GM12878 (cell line): ENCODE results near the gene PRDM2. TPM values are rescaled to one million over a fixed set of nuclear protein-coding genes. Genes with fewer than 3 reads are reported as not detected.

ENCODE experiments used
- CHD2 ChIP-seq: IDR thresholded peaks from 2 replicates; pipeline ENCODE4 v1.6.1; 2011; ENCODE audit warnings: low read depth, low read length, improper control_type of control experiment, borderline replicate concordance
- DPF2 ChIP-seq: fragments of 450-650 bp; IDR thresholded peaks from 2 replicates; pipeline ENCODE4 v1.6.1; 2017; ENCODE audit warnings: mild to moderate bottlenecking
- EGR1 ChIP-seq, 2 experiments: IDR thresholded peaks; 1 replicate in 1 of 2; 2 replicates in 1 of 2; pipeline ENCODE4 v1.6.1; 2011 to 2012; ENCODE audit warnings: low read depth in 2 of 2, low read length in 2 of 2, borderline replicate concordance in 1 of 2, mild to moderate bottlenecking in 1 of 2, moderate library complexity in 1 of 2
- ESRRA ChIP-seq: IDR thresholded peaks from 2 replicates; pipeline ENCODE4 v1.6.1; 2012; ENCODE audit warnings: mild to moderate bottlenecking, low read length, improper control_type of control experiment
- HDAC6 ChIP-seq: fragments of 200-600 bp; sonication (generic); IDR thresholded peaks from one replicate; pipeline ENCODE4 v1.8.0; 2017; ENCODE audit warnings: antibody characterized with exemption; ENCODE audit not compliant: unreplicated experiment
- MEF2B ChIP-seq: fragments of 450-650 bp; IDR thresholded peaks from 2 replicates; pipeline ENCODE4 v1.6.1; 2018; ENCODE audit warnings: mild to moderate bottlenecking, moderate library complexity; ENCODE audit not compliant: partially characterized antibody, poor library complexity, severe bottlenecking
- MTA3 ChIP-seq: IDR thresholded peaks from 2 replicates; pipeline ENCODE4 v1.6.1; 2012; ENCODE audit warnings: low read length, inconsistent platforms, borderline replicate concordance
- NRF1 ChIP-seq: conservative IDR thresholded peaks from 2 replicates; pipeline ENCODE4 v1.6.1; 2011; ENCODE audit warnings: mild to moderate bottlenecking, low read depth, low read length, improper control_type of control experiment
- SPI1 ChIP-seq: IDR thresholded peaks from 2 replicates; pipeline ENCODE4 v1.6.1; 2011; ENCODE audit warnings: low read depth, mild to moderate bottlenecking, low read length, moderate library complexity, borderline replicate concordance; ENCODE audit not compliant: insufficient read depth
- SRF ChIP-seq, 2 experiments: IDR thresholded peaks; 2 replicates each; pipeline ENCODE4 v1.6.1; 2011; ENCODE audit warnings: low read depth in 2 of 2, low read length in 2 of 2, mild to moderate bottlenecking in 1 of 2, moderate library complexity in 1 of 2
- STAT3 ChIP-seq: IDR thresholded peaks from 2 replicates; pipeline ENCODE4 v1.6.1; 2011; ENCODE audit warnings: low read depth, low read length, improper control_type of control experiment
- SUZ12 ChIP-seq: fragments of 200-600 bp; sonication (generic); IDR thresholded peaks from one replicate; pipeline ENCODE4 v1.6.1; 2018; ENCODE audit warnings: antibody characterized with exemption, mild to moderate bottlenecking; ENCODE audit not compliant: unreplicated experiment
- USF2 ChIP-seq: IDR thresholded peaks from 2 replicates; pipeline ENCODE4 v1.6.1; 2011; ENCODE audit warnings: low read depth, low read length, improper control_type of control experiment, borderline replicate concordance
- YBX1 ChIP-seq: fragments of 450-650 bp; IDR thresholded peaks from 2 replicates; pipeline ENCODE4 v1.6.1; 2016; ENCODE audit warnings: antibody characterized with exemption
- ZBTB4 ChIP-seq: fragments of 450-650 bp; formaldehyde crosslinking; IDR thresholded peaks from 2 replicates; pipeline ENCODE4 v1.4.0; 2022; ENCODE audit warnings: mild to moderate bottlenecking, moderate library complexity
- ZZZ3 ChIP-seq: IDR thresholded peaks from 2 replicates; pipeline ENCODE4 v1.6.1; 2011; ENCODE audit warnings: low read depth; ENCODE audit not compliant: control insufficient read depth, insufficient read length
- polyA plus RNA-seq, 11 experiments: library from polyadenylated mRNA; depleted of rRNA in 4 of 11; unstranded in 6 of 11; stranded (reverse) in 5 of 11; fragments of >200 nt; fragmentation: Nextera tagmentation in 4 of 11; fragmentation: Illumina TruSeq in 1 of 11; extraction: Ambion mirVana in 4 of 11; extraction: Trizol in 1 of 11; gene quantifications; 1 replicate in 1 of 11; 2 replicates in 10 of 11; pipeline versions ENCODE4 v1.2.1 to v1.2.3, GENCODE V29; 2011 to 2016; ENCODE audit warnings: inconsistent platforms in 2 of 11, missing spikeins in 2 of 11, low read depth in 1 of 11
- total RNA-seq, 4 experiments: library from RNA; depleted of rRNA in 3 of 4; stranded (reverse); fragments of >200 nt in 3 of 4; fragmentation: Illumina TruSeq in 1 of 4; extraction: Trizol in 1 of 4; gene quantifications; 2 replicates each; pipeline versions ENCODE4 v1.2.1 to v1.2.3, GENCODE V29; 2013 to 2021
- TF ChIP-seq, protein P1 (sequence below): IDR thresholded peaks from 2 replicates; pipeline ENCODE4 v1.6.1; 2012; ENCODE audit warnings: low read length, inconsistent platforms
- TF ChIP-seq, protein P2 (sequence below): fragments of 150-350 bp; IDR thresholded peaks from 2 replicates; pipeline ENCODE4 v1.6.1; 2016; ENCODE audit warnings: low read depth, low read length

The PRDM2 gene
- total and polyA plus RNA-seq, 10 of the 15 experiments (the other 5 are each of a cell fraction or from before 2014, with no cell fraction given), result 8.4 to 45.1 (median 23.5) TPM

GRCh38 chr1:13748610-13749505, 48.9 kb downstream of the PRDM2 start (continued):
- TF ChIP-seq ZBTB4 (CRISPR knock-in tag), result no peak
- TF ChIP-seq, protein P1, sequence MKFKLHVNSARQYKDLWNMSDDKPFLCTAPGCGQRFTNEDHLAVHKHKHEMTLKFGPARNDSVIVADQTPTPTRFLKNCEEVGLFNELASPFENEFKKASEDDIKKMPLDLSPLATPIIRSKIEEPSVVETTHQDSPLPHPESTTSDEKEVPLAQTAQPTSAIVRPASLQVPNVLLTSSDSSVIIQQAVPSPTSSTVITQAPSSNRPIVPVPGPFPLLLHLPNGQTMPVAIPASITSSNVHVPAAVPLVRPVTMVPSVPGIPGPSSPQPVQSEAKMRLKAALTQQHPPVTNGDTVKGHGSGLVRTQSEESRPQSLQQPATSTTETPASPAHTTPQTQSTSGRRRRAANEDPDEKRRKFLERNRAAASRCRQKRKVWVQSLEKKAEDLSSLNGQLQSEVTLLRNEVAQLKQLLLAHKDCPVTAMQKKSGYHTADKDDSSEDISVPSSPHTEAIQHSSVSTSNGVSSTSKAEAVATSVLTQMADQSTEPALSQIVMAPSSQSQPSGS, result no peak
- TF ChIP-seq SPI1, result peak; percentile 34; the same call in 1 of the 2 replicates
- TF ChIP-seq YBX1, result no peak
- TF ChIP-seq SUZ12, result no peak
- TF ChIP-seq MEF2B, result no peak
- TF ChIP-seq, protein P2, sequence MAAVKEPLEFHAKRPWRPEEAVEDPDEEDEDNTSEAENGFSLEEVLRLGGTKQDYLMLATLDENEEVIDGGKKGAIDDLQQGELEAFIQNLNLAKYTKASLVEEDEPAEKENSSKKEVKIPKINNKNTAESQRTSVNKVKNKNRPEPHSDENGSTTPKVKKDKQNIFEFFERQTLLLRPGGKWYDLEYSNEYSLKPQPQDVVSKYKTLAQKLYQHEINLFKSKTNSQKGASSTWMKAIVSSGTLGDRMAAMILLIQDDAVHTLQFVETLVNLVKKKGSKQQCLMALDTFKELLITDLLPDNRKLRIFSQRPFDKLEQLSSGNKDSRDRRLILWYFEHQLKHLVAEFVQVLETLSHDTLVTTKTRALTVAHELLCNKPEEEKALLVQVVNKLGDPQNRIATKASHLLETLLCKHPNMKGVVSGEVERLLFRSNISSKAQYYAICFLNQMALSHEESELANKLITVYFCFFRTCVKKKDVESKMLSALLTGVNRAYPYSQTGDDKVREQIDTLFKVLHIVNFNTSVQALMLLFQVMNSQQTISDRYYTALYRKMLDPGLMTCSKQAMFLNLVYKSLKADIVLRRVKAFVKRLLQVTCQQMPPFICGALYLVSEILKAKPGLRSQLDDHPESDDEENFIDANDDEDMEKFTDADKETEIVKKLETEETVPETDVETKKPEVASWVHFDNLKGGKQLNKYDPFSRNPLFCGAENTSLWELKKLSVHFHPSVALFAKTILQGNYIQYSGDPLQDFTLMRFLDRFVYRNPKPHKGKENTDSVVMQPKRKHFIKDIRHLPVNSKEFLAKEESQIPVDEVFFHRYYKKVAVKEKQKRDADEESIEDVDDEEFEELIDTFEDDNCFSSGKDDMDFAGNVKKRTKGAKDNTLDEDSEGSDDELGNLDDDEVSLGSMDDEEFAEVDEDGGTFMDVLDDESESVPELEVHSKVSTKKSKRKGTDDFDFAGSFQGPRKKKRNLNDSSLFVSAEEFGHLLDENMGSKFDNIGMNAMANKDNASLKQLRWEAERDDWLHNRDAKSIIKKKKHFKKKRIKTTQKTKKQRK, result no peak
- no peak for TF ChIP-seq ESRRA
- TF ChIP-seq MTA3, result no peak
- no peak for TF ChIP-seq STAT3
- peak in 1 of 2 experiments; percentile 17; a peak in 1 of 3 replicates for TF ChIP-seq EGR1 (IDR thresholded peaks at IDR 0.05; ENCODE audit: borderline replicate concordance in 1 of 2, low read depth in 2 of 2, low read length in 2 of 2)
- TF ChIP-seq HDAC6, result no peak
- TF ChIP-seq DPF2, result peak; percentile 59
- TF ChIP-seq CHD2, result peak; percentile 84
- TF ChIP-seq SRF (IDR thresholded peaks at IDR 0.05; ENCODE audit: low read depth in 2 of 2, low read length in 2 of 2), result no peak
- 0 out of 2 replicates have a peak, but pooled peaks have one; percentile 8 for TF ChIP-seq NRF1
- TF ChIP-seq USF2, result no peak
- no peak for TF ChIP-seq ZZZ3
